H9 (cell line): ENCODE results near the gene LRRC61. TPM values are rescaled to one million over a fixed set of nuclear protein-coding genes. Genes with fewer than 3 reads are reported as not detected.
"Not testable (repeated sequence)": the region's sequence is repeated elsewhere in the genome, so short reads cannot be mapped to it uniquely, and the experiment has no call there.

Experiments
- DNase-seq: peaks from one replicate; pipeline ENCODE4 v3.0.0-alpha.2; 2017
- H2AFZ ChIP-seq: one replicate; pipeline ENCODE4 v1.6.1; 2013; ENCODE audit warnings: mild to moderate bottlenecking, low read length, control low read depth, moderate library complexity
- H2AK5ac ChIP-seq: 2 replicates; pipeline ENCODE4 v1.6.1; 2013; ENCODE audit warnings: low read length, control low read depth, mixed read lengths; ENCODE audit not compliant: insufficient read length
- H2BK120ac ChIP-seq: one replicate; pipeline ENCODE4 v1.6.1; 2013; ENCODE audit warnings: low read depth, mild to moderate bottlenecking, low read length, control low read depth, inconsistent platforms; ENCODE audit not compliant: poor library complexity, severe bottlenecking
- H2BK12ac ChIP-seq: 2 replicates; pipeline ENCODE4 v1.6.1; 2013; ENCODE audit warnings: low read length, control low read depth, mixed read lengths, low read depth; ENCODE audit not compliant: insufficient read length
- H2BK15ac ChIP-seq: 2 replicates; pipeline ENCODE4 v1.6.1; 2013; ENCODE audit warnings: low read depth, low read length, control low read depth
- H2BK20ac ChIP-seq: one replicate; pipeline ENCODE4 v1.6.1; 2013; ENCODE audit warnings: low read depth, mild to moderate bottlenecking, low read length, control low read depth, inconsistent platforms; ENCODE audit not compliant: poor library complexity, severe bottlenecking
- H2BK5ac ChIP-seq: 2 replicates; pipeline ENCODE4 v1.6.1; 2013; ENCODE audit warnings: low read length, control low read depth, mixed read lengths; ENCODE audit not compliant: insufficient read length
- H3K14ac ChIP-seq: 2 replicates; pipeline ENCODE4 v1.6.1; 2013; ENCODE audit warnings: low read length, control low read depth; ENCODE audit not compliant: insufficient read depth
- H3K18ac ChIP-seq: 2 replicates; pipeline ENCODE4 v1.6.1; 2013; ENCODE audit warnings: low read depth, mild to moderate bottlenecking, mixed read lengths, low read length, control low read depth; ENCODE audit not compliant: insufficient read length
- H3K23ac ChIP-seq: 2 replicates; pipeline ENCODE4 v1.6.1; 2013; ENCODE audit warnings: low read length, control low read depth, mixed read lengths, low read depth; ENCODE audit not compliant: insufficient read length
- H3K23me2 ChIP-seq: 2 replicates; pipeline ENCODE4 v1.6.1; 2013; ENCODE audit warnings: low read depth, mild to moderate bottlenecking, mixed read lengths, low read length, control low read depth; ENCODE audit not compliant: insufficient read length, poor library complexity, severe bottlenecking
- H3K27ac ChIP-seq: 2 replicates; pipeline ENCODE4 v1.5.1; 2013; ENCODE audit warnings: low read length, control low read depth, mixed read lengths, low read depth; ENCODE audit not compliant: insufficient read length
- H3K27me3 ChIP-seq: 2 replicates; pipeline ENCODE4 v1.6.1; 2013; ENCODE audit warnings: low read length, control low read depth, inconsistent platforms; ENCODE audit not compliant: insufficient read depth
- H3K4ac ChIP-seq: 2 replicates; pipeline ENCODE4 v1.6.1; 2013; ENCODE audit warnings: low read depth, mild to moderate bottlenecking, control low read depth, inconsistent platforms, low read length, moderate library complexity
- H3K4me1 ChIP-seq: 2 replicates; pipeline ENCODE4 v1.6.1; 2013; ENCODE audit warnings: low read length, control low read depth, inconsistent platforms; ENCODE audit not compliant: insufficient read depth
- H3K4me2 ChIP-seq: 2 replicates; pipeline ENCODE4 v1.6.1; 2013; ENCODE audit warnings: low read length, control low read depth, mixed read lengths; ENCODE audit not compliant: insufficient read length, insufficient read depth
- H3K56ac ChIP-seq: 2 replicates; pipeline ENCODE4 v1.6.1; 2013; ENCODE audit warnings: low read depth, mild to moderate bottlenecking, mixed read lengths, low read length, control low read depth; ENCODE audit not compliant: insufficient read length
- H3K79me1 ChIP-seq: 2 replicates; pipeline ENCODE4 v1.6.1; 2013; ENCODE audit warnings: low read depth, mild to moderate bottlenecking, moderate library complexity, low read length, control low read depth, inconsistent platforms; ENCODE audit not compliant: insufficient read depth, poor library complexity, severe bottlenecking
- H3K79me2 ChIP-seq: 2 replicates; pipeline ENCODE4 v1.6.1; 2013; ENCODE audit warnings: low read length, control low read depth, inconsistent platforms; ENCODE audit not compliant: insufficient read depth
- H3K9ac ChIP-seq: 2 replicates; pipeline ENCODE4 v1.6.1; 2013; ENCODE audit warnings: low read length, control low read depth, mixed read lengths; ENCODE audit not compliant: insufficient read length; ENCODE audit errors: extremely low read depth
- H3K9me3 ChIP-seq: one replicate; pipeline ENCODE4 v1.6.1; 2013; ENCODE audit warnings: low read depth, low read length, inconsistent platforms; ENCODE audit not compliant: control insufficient read depth
- H3T11ph ChIP-seq: one replicate; pipeline ENCODE4 v1.6.1; 2013; ENCODE audit warnings: mild to moderate bottlenecking, low read length, control low read depth, inconsistent platforms
- H4K20me1 ChIP-seq: one replicate; pipeline ENCODE4 v1.6.1; 2013; ENCODE audit not compliant: control insufficient read depth, insufficient read length, insufficient read depth
- H4K5ac ChIP-seq: 2 replicates; pipeline ENCODE4 v1.6.1; 2013; ENCODE audit warnings: low read depth, mild to moderate bottlenecking, mixed read lengths, low read length, control low read depth; ENCODE audit not compliant: insufficient read length
- H4K8ac ChIP-seq: replicated peaks from 2 replicates; pipeline ENCODE4 v1.6.1; 2013; ENCODE audit warnings: low read length, control low read depth, mixed read lengths, low read depth; ENCODE audit not compliant: insufficient read length
- H4K91ac ChIP-seq: 2 replicates; pipeline ENCODE4 v1.6.1; 2013; ENCODE audit warnings: low read depth, mild to moderate bottlenecking, moderate library complexity, mixed read lengths, low read length, control low read depth; ENCODE audit not compliant: insufficient read length
- H3K27ac Mint-ChIP-seq, 3 experiments: 2 replicates in 2 of 3; 3 replicates in 1 of 3; pipeline ENCODE4 v1.8.0; 2020 to 2021; ENCODE audit warnings: mixed read lengths in 3 of 3, mild to moderate bottlenecking in 1 of 3, moderate library complexity in 1 of 3
- H3K27me3 Mint-ChIP-seq: 2 replicates; pipeline ENCODE4 v1.8.0; 2021; ENCODE audit warnings: low read depth, mild to moderate bottlenecking, moderate library complexity, mixed read lengths
- H3K36me3 Mint-ChIP-seq, 3 experiments: 2 replicates in 2 of 3; 3 replicates in 1 of 3; pipeline ENCODE4 v1.8.0; 2020 to 2021; ENCODE audit warnings: low read depth in 3 of 3, mixed read lengths in 3 of 3; ENCODE audit not compliant: insufficient read depth in 1 of 3
- H3K4me1 Mint-ChIP-seq, 2 experiments: 2 replicates each; pipeline ENCODE4 v1.8.0; 2020; ENCODE audit warnings: mixed read lengths in 2 of 2
- H3K4me3 Mint-ChIP-seq, 2 experiments: 2 replicates in 1 of 2; 3 replicates in 1 of 2; pipeline ENCODE4 v1.8.0; 2020 to 2021; ENCODE audit warnings: mild to moderate bottlenecking in 2 of 2, mixed read lengths in 2 of 2, moderate library complexity in 1 of 2
- H3K9me3 Mint-ChIP-seq, 2 experiments: 2 replicates in 1 of 2; 3 replicates in 1 of 2; pipeline ENCODE4 v1.8.0; 2020; ENCODE audit warnings: mild to moderate bottlenecking in 2 of 2, mixed read lengths in 2 of 2, moderate library complexity in 1 of 2
- WGBS: extraction: QIAGEN DNeasy Blood & Tissue Kit; methylation state at CpG from one replicate; pipeline ENCODE4 v1.1.7; 2013; ENCODE audit warnings: missing lambda C conversion rate, low lambda C conversion rate, mixed read lengths; ENCODE audit not compliant: insufficient read length; ENCODE audit errors: extremely low coverage; 5-methylcytosine and 5-hydroxymethylcytosine counted together
- total RNA-seq: library from RNA; stranded (reverse); gene quantifications from 2 replicates; pipeline ENCODE4 v1.2.1, GENCODE V29; 2021

Gene LRRC61
- total RNA-seq, 1 experiment from 2014 or later: 24.4 TPM

DNA sequence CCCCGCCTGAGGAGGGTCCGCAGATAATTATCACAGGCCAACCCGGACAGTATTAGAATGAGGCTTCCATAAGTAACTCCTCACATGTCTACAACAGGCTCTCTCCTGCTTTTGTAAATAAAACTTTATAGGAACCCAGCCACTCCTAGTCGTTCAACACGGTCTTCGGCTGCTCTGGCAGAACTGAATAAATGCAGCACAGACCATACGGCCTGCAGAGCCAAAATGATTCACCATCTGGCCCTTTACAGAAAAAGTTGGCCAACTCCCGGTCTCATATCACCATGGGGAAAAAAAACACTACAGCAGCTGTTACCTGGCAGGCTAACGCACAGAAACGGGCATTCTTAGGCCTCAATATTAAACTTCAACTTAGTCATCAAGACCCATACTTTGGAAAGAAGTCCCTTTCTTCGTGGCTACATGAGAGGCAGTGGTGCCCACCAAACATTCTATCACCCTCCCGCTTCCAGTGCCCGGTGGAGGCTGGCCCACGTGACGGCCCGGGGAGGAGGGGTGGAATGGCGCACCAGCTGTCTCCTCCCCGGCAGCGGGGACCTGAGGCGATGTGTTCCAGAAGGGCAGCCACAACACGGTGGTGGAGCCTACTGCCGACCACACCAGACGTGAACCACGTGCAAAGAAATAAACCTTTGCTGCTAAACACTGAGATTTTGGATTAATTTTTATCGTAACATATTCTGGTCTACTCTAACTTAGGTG is 41.3 kb upstream of the LRRC61 start:
- H3K27me3 Mint-ChIP-seq: peaks cover 24% of the 10 kb centered on the region
- H2BK120ac ChIP-seq, H3K79me1 ChIP-seq, H2AK5ac ChIP-seq, H2BK15ac ChIP-seq, H3T11ph ChIP-seq, H3K9me3 Mint-ChIP-seq, H3K9ac ChIP-seq, H2BK12ac ChIP-seq, H3K4me3 Mint-ChIP-seq, H4K5ac ChIP-seq, H3K4me1 ChIP-seq, H3K27ac ChIP-seq, H3K36me3 Mint-ChIP-seq, H3K14ac ChIP-seq, H2BK20ac ChIP-seq, H3K18ac ChIP-seq, DNase-seq, H2AFZ ChIP-seq, H4K91ac ChIP-seq, H3K56ac ChIP-seq, H2BK5ac ChIP-seq, H3K4ac ChIP-seq, H3K9me3 ChIP-seq, H4K8ac ChIP-seq, H3K27me3 ChIP-seq, H3K79me2 ChIP-seq, H3K23me2 ChIP-seq, H3K27ac Mint-ChIP-seq, H3K23ac ChIP-seq, H3K4me2 ChIP-seq, H4K20me1 ChIP-seq: not testable (repeated sequence)
- no CpG with 5 or more reads among the region's 25 CpGs for WGBS
- peaks cover 24 to 30% of the 10 kb centered on the region in 2 experiments for H3K4me1 Mint-ChIP-seq

DNA sequence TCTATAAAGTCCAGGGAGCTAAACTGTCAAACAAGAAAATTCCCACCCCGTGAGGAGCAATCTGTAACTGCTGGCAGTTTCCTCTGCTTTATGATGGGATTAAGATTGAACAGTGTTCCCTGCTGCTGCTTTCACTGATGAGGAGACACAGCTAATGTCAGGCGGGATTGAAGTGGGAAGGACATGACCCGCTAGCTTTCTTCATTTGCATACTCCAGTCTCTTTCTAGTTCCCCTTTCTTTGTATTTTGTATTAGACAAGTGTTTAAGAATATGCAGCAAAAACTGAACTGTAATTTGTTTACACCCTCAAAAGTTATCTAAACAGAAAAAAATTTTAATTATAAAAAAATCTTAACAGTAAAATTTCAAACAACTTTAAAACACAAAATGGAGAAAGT is 40.0 kb upstream of the LRRC61 start:
- H3K23ac ChIP-seq: not testable (repeated sequence)
- WGBS: no CpG with 5 or more reads among the region's 3 CpGs

More for the DNA sequence above, 40.0 kb upstream of the LRRC61 start:
- not testable (repeated sequence) for H2AK5ac ChIP-seq, H2AFZ ChIP-seq, H3K9me3 ChIP-seq, H3K27ac Mint-ChIP-seq, H3K4me1 ChIP-seq, H3K9me3 Mint-ChIP-seq, H3K14ac ChIP-seq, H3K27me3 ChIP-seq, DNase-seq, H3K79me2 ChIP-seq, H4K20me1 ChIP-seq, H3K56ac ChIP-seq, H3K9ac ChIP-seq, H2BK20ac ChIP-seq, H3K23me2 ChIP-seq, H2BK15ac ChIP-seq, H3T11ph ChIP-seq, H3K79me1 ChIP-seq, H3K4me3 Mint-ChIP-seq, H4K8ac ChIP-seq, H4K91ac ChIP-seq, H3K27ac ChIP-seq, H3K4me2 ChIP-seq, H2BK120ac ChIP-seq, H3K36me3 Mint-ChIP-seq, H3K4ac ChIP-seq, H2BK12ac ChIP-seq, H2BK5ac ChIP-seq, H4K5ac ChIP-seq, H3K18ac ChIP-seq
- peaks cover 18 to 24% of the 10 kb centered on the region in 2 experiments for H3K4me1 Mint-ChIP-seq
- peaks cover 17% of the 10 kb centered on the region for H3K27me3 Mint-ChIP-seq
